ENCODE measurements around the gene TRAF3.
A peak's percentile ranks its signal among the peaks of the same experiment; 100 is the strongest.

TRAF3 gene

GRCh38 chr14:102806447-102806846 lies 29.2 kb downstream of the TRAF3 start:
- Histone ChIP-seq H3K36me3 (ENCODE audit: insufficient read depth) (no peaks in the 10 kb centered on the region), H3K27me3 (ENCODE audit: insufficient read depth, low read depth) (no peaks in the 10 kb centered on the region), H3K4me1 (ENCODE audit: low read depth, poor library complexity, severe bottlenecking) (peaks cover 84% of the 10 kb centered on the region), H3K4me2 (peak overlapping the region; percentile 86), H3K79me2 (ENCODE audit: insufficient read depth, low read depth) (peaks cover 92% of the 10 kb centered on the region), H3K27ac (peak overlapping the region; percentile 78; the same call in 1 of the 2 replicates), H2AFZ (ENCODE audit: low read depth) (no peak overlapping the region), H4K20me1 (ENCODE audit: insufficient read depth) (peaks cover 4% of the 10 kb centered on the region; the same call in 1 of the 2 replicates), H3K9ac (peak overlapping the region; percentile 36; the same call in 1 of the 2 replicates), H3K4me3 (IDR thresholded peaks at IDR 0.05; ENCODE audit: insufficient read depth, low read depth, low read length) (no peak overlapping the region)
- no peak for TF ChIP-seq CTCF (conservative IDR thresholded peaks at IDR 0.05; ENCODE audit: low read depth, low read length)

DNA sequence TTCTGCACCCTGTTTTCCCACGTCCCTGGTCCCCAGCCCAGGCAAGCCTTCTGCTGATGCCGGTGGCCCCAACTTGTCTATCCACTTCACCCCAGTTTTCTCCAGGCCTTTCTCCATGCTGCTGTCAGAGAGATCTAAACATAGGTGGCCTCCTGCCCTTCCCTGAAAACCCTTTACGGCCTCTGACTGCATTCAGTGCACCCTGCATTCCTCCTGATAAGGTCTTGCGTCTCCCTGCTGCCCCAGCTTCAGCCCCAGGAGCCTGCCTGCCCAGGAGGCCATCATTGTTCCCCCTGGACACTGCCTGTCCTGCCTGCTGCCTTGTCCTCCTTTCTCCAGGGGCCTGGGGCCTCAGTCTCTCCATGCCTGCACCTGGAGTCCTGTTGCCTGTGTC lies 29.8 kb downstream of the TRAF3 start:
- Histone ChIP-seq H3K4me1 (ENCODE audit: low read depth, poor library complexity, severe bottlenecking) (peaks cover 87% of the 10 kb centered on the region), H3K36me3 (ENCODE audit: insufficient read depth) (no peaks in the 10 kb centered on the region), H3K4me2 (peak overlapping the region; percentile 86), H4K20me1 (ENCODE audit: insufficient read depth) (peaks cover 4% of the 10 kb centered on the region; the same call in 1 of the 2 replicates), H3K9ac (no peak overlapping the region; the same call in 1 of the 2 replicates), H3K79me2 (ENCODE audit: insufficient read depth, low read depth) (peaks cover 97% of the 10 kb centered on the region), H2AFZ (ENCODE audit: low read depth) (no peak overlapping the region), H3K27ac (peak overlapping the region; percentile 78; the same call in 1 of the 2 replicates), H3K4me3 (IDR thresholded peaks at IDR 0.05; ENCODE audit: insufficient read depth, low read depth, low read length) (no peak overlapping the region), H3K27me3 (ENCODE audit: insufficient read depth, low read depth) (no peaks in the 10 kb centered on the region)
- no peak for TF ChIP-seq CTCF (conservative IDR thresholded peaks at IDR 0.05; ENCODE audit: low read depth, low read length)

GRCh38 chr14:102809870-102810269 lies 32.6 kb downstream of the TRAF3 start:
- Histone ChIP-seq H4K20me1 (ENCODE audit: insufficient read depth) (peaks cover 2% of the 10 kb centered on the region; the same call in 1 of the 2 replicates), H3K27me3 (ENCODE audit: insufficient read depth, low read depth) (no peaks in the 10 kb centered on the region), H3K27ac (no peak overlapping the region; the same call in 1 of the 2 replicates), H3K4me2 (no peak overlapping the region), H3K79me2 (ENCODE audit: insufficient read depth, low read depth) (peaks cover 100% of the 10 kb centered on the region), H3K9ac (no peak overlapping the region), H3K4me3 (IDR thresholded peaks at IDR 0.05; ENCODE audit: insufficient read depth, low read depth, low read length) (no peak overlapping the region), H2AFZ (ENCODE audit: low read depth) (no peak overlapping the region), H3K4me1 (ENCODE audit: low read depth, poor library complexity, severe bottlenecking) (peaks cover 91% of the 10 kb centered on the region), H3K36me3 (ENCODE audit: insufficient read depth) (no peaks in the 10 kb centered on the region)
- no peak for TF ChIP-seq CTCF (conservative IDR thresholded peaks at IDR 0.05; ENCODE audit: low read depth, low read length)

- no peak overlapping the region for H3K4me3 ChIP-seq (IDR thresholded peaks at IDR 0.05; ENCODE audit: insufficient read depth, low read depth, low read length)
- H3K36me3 ChIP-seq (ENCODE audit: insufficient read depth): no peaks in the 10 kb centered on the region
- peaks cover 100% of the 10 kb centered on the region for H3K79me2 ChIP-seq (ENCODE audit: insufficient read depth, low read depth)
- no peak overlapping the region for H2AFZ ChIP-seq (ENCODE audit: low read depth)
- no peak overlapping the region for H3K9ac ChIP-seq
- no peak for TF ChIP-seq CTCF (conservative IDR thresholded peaks at IDR 0.05; ENCODE audit: low read depth, low read length)
- H3K4me1 ChIP-seq (ENCODE audit: low read depth, poor library complexity, severe bottlenecking): peaks cover 92% of the 10 kb centered on the region
- no peak overlapping the region for H3K4me2 ChIP-seq
- H3K27ac ChIP-seq: no peak overlapping the region; the same call in 1 of the 2 replicates
- no peaks in the 10 kb centered on the region for H4K20me1 ChIP-seq (ENCODE audit: insufficient read depth)
- H3K27me3 ChIP-seq (ENCODE audit: insufficient read depth, low read depth): no peaks in the 10 kb centered on the region
These were observed 33.3 kb downstream of the TRAF3 start for GRCh38 chr14:102810523-102810922.
